H9 (cell line): ENCODE data around the gene NBL1. TPM values are rescaled to one million over a fixed set of nuclear protein-coding genes. Genes with fewer than 3 reads are reported as not detected.

Source experiments
- DNase-seq: peaks from one replicate; pipeline ENCODE4 v3.0.0-alpha.2; 2017
- H2AFZ ChIP-seq: one replicate; pipeline ENCODE4 v1.6.1; 2013; ENCODE audit warnings: mild to moderate bottlenecking, low read length, control low read depth, moderate library complexity
- H2AK5ac ChIP-seq: 2 replicates; pipeline ENCODE4 v1.6.1; 2013; ENCODE audit warnings: low read length, control low read depth, mixed read lengths; ENCODE audit not compliant: insufficient read length
- H2BK120ac ChIP-seq: one replicate; pipeline ENCODE4 v1.6.1; 2013; ENCODE audit warnings: low read depth, mild to moderate bottlenecking, low read length, control low read depth, inconsistent platforms; ENCODE audit not compliant: poor library complexity, severe bottlenecking
- H2BK12ac ChIP-seq: 2 replicates; pipeline ENCODE4 v1.6.1; 2013; ENCODE audit warnings: low read length, control low read depth, mixed read lengths, low read depth; ENCODE audit not compliant: insufficient read length
- H2BK15ac ChIP-seq: 2 replicates; pipeline ENCODE4 v1.6.1; 2013; ENCODE audit warnings: low read depth, low read length, control low read depth
- H2BK20ac ChIP-seq: one replicate; pipeline ENCODE4 v1.6.1; 2013; ENCODE audit warnings: low read depth, mild to moderate bottlenecking, low read length, control low read depth, inconsistent platforms; ENCODE audit not compliant: poor library complexity, severe bottlenecking
- H2BK5ac ChIP-seq: 2 replicates; pipeline ENCODE4 v1.6.1; 2013; ENCODE audit warnings: low read length, control low read depth, mixed read lengths; ENCODE audit not compliant: insufficient read length
- H3K14ac ChIP-seq: 2 replicates; pipeline ENCODE4 v1.6.1; 2013; ENCODE audit warnings: low read length, control low read depth; ENCODE audit not compliant: insufficient read depth
- H3K18ac ChIP-seq: 2 replicates; pipeline ENCODE4 v1.6.1; 2013; ENCODE audit warnings: low read depth, mild to moderate bottlenecking, mixed read lengths, low read length, control low read depth; ENCODE audit not compliant: insufficient read length
- H3K23ac ChIP-seq: 2 replicates; pipeline ENCODE4 v1.6.1; 2013; ENCODE audit warnings: low read length, control low read depth, mixed read lengths, low read depth; ENCODE audit not compliant: insufficient read length
- H3K23me2 ChIP-seq: 2 replicates; pipeline ENCODE4 v1.6.1; 2013; ENCODE audit warnings: low read depth, mild to moderate bottlenecking, mixed read lengths, low read length, control low read depth; ENCODE audit not compliant: insufficient read length, poor library complexity, severe bottlenecking
- H3K27ac ChIP-seq: 2 replicates; pipeline ENCODE4 v1.5.1; 2013; ENCODE audit warnings: low read length, control low read depth, mixed read lengths, low read depth; ENCODE audit not compliant: insufficient read length
- H3K27me3 ChIP-seq: 2 replicates; pipeline ENCODE4 v1.6.1; 2013; ENCODE audit warnings: low read length, control low read depth, inconsistent platforms; ENCODE audit not compliant: insufficient read depth
- H3K4ac ChIP-seq: 2 replicates; pipeline ENCODE4 v1.6.1; 2013; ENCODE audit warnings: low read depth, mild to moderate bottlenecking, control low read depth, inconsistent platforms, low read length, moderate library complexity
- H3K4me1 ChIP-seq: 2 replicates; pipeline ENCODE4 v1.6.1; 2013; ENCODE audit warnings: low read length, control low read depth, inconsistent platforms; ENCODE audit not compliant: insufficient read depth
- H3K4me2 ChIP-seq: 2 replicates; pipeline ENCODE4 v1.6.1; 2013; ENCODE audit warnings: low read length, control low read depth, mixed read lengths; ENCODE audit not compliant: insufficient read length, insufficient read depth
- H3K56ac ChIP-seq: 2 replicates; pipeline ENCODE4 v1.6.1; 2013; ENCODE audit warnings: low read depth, mild to moderate bottlenecking, mixed read lengths, low read length, control low read depth; ENCODE audit not compliant: insufficient read length
- H3K79me1 ChIP-seq: 2 replicates; pipeline ENCODE4 v1.6.1; 2013; ENCODE audit warnings: low read depth, mild to moderate bottlenecking, moderate library complexity, low read length, control low read depth, inconsistent platforms; ENCODE audit not compliant: insufficient read depth, poor library complexity, severe bottlenecking
- H3K79me2 ChIP-seq: 2 replicates; pipeline ENCODE4 v1.6.1; 2013; ENCODE audit warnings: low read length, control low read depth, inconsistent platforms; ENCODE audit not compliant: insufficient read depth
- H3K9ac ChIP-seq: 2 replicates; pipeline ENCODE4 v1.6.1; 2013; ENCODE audit warnings: low read length, control low read depth, mixed read lengths; ENCODE audit not compliant: insufficient read length; ENCODE audit errors: extremely low read depth
- H3K9me3 ChIP-seq: one replicate; pipeline ENCODE4 v1.6.1; 2013; ENCODE audit warnings: low read depth, low read length, inconsistent platforms; ENCODE audit not compliant: control insufficient read depth
- H3T11ph ChIP-seq: one replicate; pipeline ENCODE4 v1.6.1; 2013; ENCODE audit warnings: mild to moderate bottlenecking, low read length, control low read depth, inconsistent platforms
- H4K20me1 ChIP-seq: one replicate; pipeline ENCODE4 v1.6.1; 2013; ENCODE audit not compliant: control insufficient read depth, insufficient read length, insufficient read depth
- H4K5ac ChIP-seq: 2 replicates; pipeline ENCODE4 v1.6.1; 2013; ENCODE audit warnings: low read depth, mild to moderate bottlenecking, mixed read lengths, low read length, control low read depth; ENCODE audit not compliant: insufficient read length
- H4K8ac ChIP-seq: replicated peaks from 2 replicates; pipeline ENCODE4 v1.6.1; 2013; ENCODE audit warnings: low read length, control low read depth, mixed read lengths, low read depth; ENCODE audit not compliant: insufficient read length
- H4K91ac ChIP-seq: 2 replicates; pipeline ENCODE4 v1.6.1; 2013; ENCODE audit warnings: low read depth, mild to moderate bottlenecking, moderate library complexity, mixed read lengths, low read length, control low read depth; ENCODE audit not compliant: insufficient read length
- H3K27ac Mint-ChIP-seq, 3 experiments: 2 replicates in 2 of 3; 3 replicates in 1 of 3; pipeline ENCODE4 v1.8.0; 2020 to 2021; ENCODE audit warnings: mixed read lengths in 3 of 3, mild to moderate bottlenecking in 1 of 3, moderate library complexity in 1 of 3
- H3K27me3 Mint-ChIP-seq: 2 replicates; pipeline ENCODE4 v1.8.0; 2021; ENCODE audit warnings: low read depth, mild to moderate bottlenecking, moderate library complexity, mixed read lengths
- H3K36me3 Mint-ChIP-seq, 3 experiments: 2 replicates in 2 of 3; 3 replicates in 1 of 3; pipeline ENCODE4 v1.8.0; 2020 to 2021; ENCODE audit warnings: low read depth in 3 of 3, mixed read lengths in 3 of 3; ENCODE audit not compliant: insufficient read depth in 1 of 3
- H3K4me1 Mint-ChIP-seq, 2 experiments: 2 replicates each; pipeline ENCODE4 v1.8.0; 2020; ENCODE audit warnings: mixed read lengths in 2 of 2
- H3K4me3 Mint-ChIP-seq, 2 experiments: 2 replicates in 1 of 2; 3 replicates in 1 of 2; pipeline ENCODE4 v1.8.0; 2020 to 2021; ENCODE audit warnings: mild to moderate bottlenecking in 2 of 2, mixed read lengths in 2 of 2, moderate library complexity in 1 of 2
- H3K9me3 Mint-ChIP-seq, 2 experiments: 2 replicates in 1 of 2; 3 replicates in 1 of 2; pipeline ENCODE4 v1.8.0; 2020; ENCODE audit warnings: mild to moderate bottlenecking in 2 of 2, mixed read lengths in 2 of 2, moderate library complexity in 1 of 2
- CTCF ChIP-seq: fragments of 200-600 bp; sonication (generic); conservative IDR thresholded peaks from 3 replicates; pipeline ENCODE4 v1.8.0; 2021; ENCODE audit warnings: antibody characterized with exemption, mild to moderate bottlenecking
- WGBS: extraction: QIAGEN DNeasy Blood & Tissue Kit; methylation state at CpG from one replicate; pipeline ENCODE4 v1.1.7; 2013; ENCODE audit warnings: missing lambda C conversion rate, low lambda C conversion rate, mixed read lengths; ENCODE audit not compliant: insufficient read length; ENCODE audit errors: extremely low coverage; 5-methylcytosine and 5-hydroxymethylcytosine counted together
- total RNA-seq: library from RNA; stranded (reverse); gene quantifications from 2 replicates; pipeline ENCODE4 v1.2.1, GENCODE V29; 2021

Gene NBL1
- total RNA-seq, 1 experiment from 2014 or later = 6.4 TPM

- Histone ChIP-seq H4K20me1 (no peaks in the 10 kb centered on the region), H3K9me3 (no peaks in the 10 kb centered on the region), H3K27me3 (no peaks in the 10 kb centered on the region), H2BK15ac (no peak overlapping the region), H2BK5ac (no peak overlapping the region), H3K4ac (no peak overlapping the region), H3T11ph (no peak overlapping the region), H4K5ac (no peak overlapping the region), H3K79me1 (no peaks in the 10 kb centered on the region), H2BK120ac (no peak overlapping the region), H3K4me2 (no peak overlapping the region), H3K23me2 (no peaks in the 10 kb centered on the region), H3K27ac (no peak overlapping the region), H2AFZ (no peak overlapping the region), H4K8ac (no peak overlapping the region), H3K14ac (no peak overlapping the region), H2AK5ac (no peak overlapping the region), H3K56ac (no peak overlapping the region), H2BK12ac (no peak overlapping the region), H4K91ac (no peak overlapping the region), H2BK20ac (no peak overlapping the region), H3K9ac (no peak overlapping the region), H3K18ac (no peak overlapping the region), H3K23ac (no peak overlapping the region), H3K4me1 (no peaks in the 10 kb centered on the region), H3K79me2 (peaks cover under 1% of the 10 kb centered on the region; the same call in 1 of the 2 replicates)
- no CpG with 5 or more reads among the region's 7 CpGs for WGBS
- no peaks in the 10 kb centered on the region for H3K4me1 Mint-ChIP-seq
- H3K27me3 Mint-ChIP-seq = no peaks in the 10 kb centered on the region
- H3K27ac Mint-ChIP-seq = peak overlapping the region in 2 of 3 experiments; percentile 6 to 14; a peak in 2 of 7 replicates
- no peak overlapping the region for H3K4me3 Mint-ChIP-seq
- H3K9me3 Mint-ChIP-seq = no peaks in the 10 kb centered on the region
- DNase-seq = no peak
- no peak for TF ChIP-seq CTCF
- peaks cover under 1 to 14% (median 3%) of the 10 kb centered on the region in 3 experiments; a peak in 5 of 7 replicates for H3K36me3 Mint-ChIP-seq
These were observed 30.9 kb upstream of the NBL1 start for GRCh38 chr1:19613171-19613703.
